ENCODE data around the gene RB1.

The RB1 gene

GRCh38 chr13:48268019-48268418, 35.5 kb upstream of the RB1 start:
- H3K4me3 ChIP-seq (ENCODE audit: low read depth, low read length) = no peak overlapping the region
- DNase-seq (ENCODE audit: low read depth, low spot score) = no peak
- TF ChIP-seq CTCF (IDR thresholded peaks at IDR 0.05; ENCODE audit: insufficient read depth, low read length, missing control alignments) = no peak
- POLR2A ChIA-PET = no interaction called here
- CTCF ChIA-PET = no interaction called here

GRCh38 chr13:48273346-48273745, 30.2 kb upstream of the RB1 start:
- H3K4me3 ChIP-seq (ENCODE audit: low read depth, low read length) = no peak overlapping the region
- no peak for TF ChIP-seq CTCF (IDR thresholded peaks at IDR 0.05; ENCODE audit: insufficient read depth, low read length, missing control alignments)
- no peak for DNase-seq (ENCODE audit: low read depth, low spot score)
- ChIA-PET POLR2A (no interaction called here), CTCF (no interaction called here)

GRCh38 chr13:48275507-48275906, 28.0 kb upstream of the RB1 start:
- no peak for TF ChIP-seq CTCF (IDR thresholded peaks at IDR 0.05; ENCODE audit: insufficient read depth, low read length, missing control alignments)
- no peak for DNase-seq (ENCODE audit: low read depth, low spot score)
- ChIA-PET POLR2A (no interaction called here), CTCF (no interaction called here)
- H3K4me3 ChIP-seq (ENCODE audit: low read depth, low read length) = no peak overlapping the region

- no peak for TF ChIP-seq CTCF (IDR thresholded peaks at IDR 0.05; ENCODE audit: insufficient read depth, low read length, missing control alignments)
- ChIA-PET CTCF (interaction anchor here (1.0 kb wide), 1 partner anchor 11 kb away, joined by 3 read pairs; no protein-coding TSS in a partner anchor), POLR2A (no interaction called here)
- DNase-seq (ENCODE audit: low read depth, low spot score) = no peak
- no peak overlapping the region for H3K4me3 ChIP-seq (ENCODE audit: low read depth, low read length)
Measured at GRCh38 chr13:48278806-48279205, 24.7 kb upstream of the RB1 start.

GRCh38 chr13:48281556-48281955, 22.0 kb upstream of the RB1 start:
- no peak for TF ChIP-seq CTCF (IDR thresholded peaks at IDR 0.05; ENCODE audit: insufficient read depth, low read length, missing control alignments)
- DNase-seq (ENCODE audit: low read depth, low spot score) = no peak
- CTCF ChIA-PET = no interaction called here
- no peak overlapping the region for H3K4me3 ChIP-seq (ENCODE audit: low read depth, low read length)
- POLR2A ChIA-PET = no interaction called here

- no peak for TF ChIP-seq CTCF (IDR thresholded peaks at IDR 0.05; ENCODE audit: insufficient read depth, low read length, missing control alignments)
- no peak overlapping the region for H3K4me3 ChIP-seq (ENCODE audit: low read depth, low read length)
- ChIA-PET CTCF (no interaction called here), POLR2A (no interaction called here)
- DNase-seq (ENCODE audit: low read depth, low spot score) = no peak
Measured at GRCh38 chr13:48291730-48292129, 11.8 kb upstream of the RB1 start.
